ENCODE results near the gene RAP1A.
A peak's percentile ranks its signal among the peaks of the same experiment; 100 is the strongest.
"Not testable (repeated sequence)": the region's sequence is repeated elsewhere in the genome, so short reads cannot be mapped to it uniquely, and the experiment has no call there.

RAP1A gene

GRCh38 chr1:111598544-111598943, 21.0 kb upstream of the RAP1A start:
- DNase-seq (ENCODE audit: low spot score): no peak

DNA sequence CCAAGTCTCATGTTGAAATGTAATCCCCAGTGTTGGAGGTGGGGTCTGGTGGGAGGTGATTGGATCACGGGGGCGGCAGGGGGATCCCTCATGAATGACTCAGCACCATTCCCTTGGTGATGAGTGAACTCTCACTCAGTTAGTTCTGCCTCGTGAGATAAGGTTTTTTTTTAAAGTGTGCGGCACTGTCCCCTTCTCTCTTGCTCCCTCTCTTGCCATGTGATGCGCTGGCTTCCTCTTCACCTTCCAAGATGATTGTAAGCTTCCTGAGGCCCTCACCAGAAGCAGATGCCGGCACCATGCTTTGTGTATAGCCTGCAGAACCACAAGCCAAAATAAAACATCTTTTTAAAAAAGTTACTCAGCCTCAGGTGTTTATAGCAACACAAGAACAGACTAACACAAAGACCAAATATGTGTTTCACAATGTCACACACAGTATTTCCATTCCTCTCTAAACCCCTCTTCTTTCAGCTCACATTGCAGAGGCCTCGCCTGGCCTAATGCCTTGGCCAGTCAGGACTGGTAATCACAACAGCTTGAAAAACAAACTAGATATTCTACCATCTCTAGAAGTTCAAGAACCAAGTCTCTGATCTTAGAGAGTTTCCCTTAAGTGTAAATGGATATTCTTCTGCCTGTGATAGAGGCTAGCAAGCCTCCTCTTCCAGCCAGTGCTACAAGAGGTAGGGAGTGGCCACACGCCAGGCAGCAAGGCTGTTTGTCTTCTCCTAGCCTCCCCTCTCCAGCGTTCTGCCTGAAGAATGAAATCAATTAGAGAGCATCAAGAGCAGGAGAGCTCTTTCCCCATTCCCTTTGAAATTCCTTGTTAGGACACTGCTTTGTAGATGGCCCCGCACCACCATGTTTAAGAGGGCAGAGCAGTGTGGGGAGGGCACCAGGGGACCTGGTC, 19.6 kb upstream of the RAP1A start:
- DNase-seq (ENCODE audit: low spot score): no peak

DNA sequence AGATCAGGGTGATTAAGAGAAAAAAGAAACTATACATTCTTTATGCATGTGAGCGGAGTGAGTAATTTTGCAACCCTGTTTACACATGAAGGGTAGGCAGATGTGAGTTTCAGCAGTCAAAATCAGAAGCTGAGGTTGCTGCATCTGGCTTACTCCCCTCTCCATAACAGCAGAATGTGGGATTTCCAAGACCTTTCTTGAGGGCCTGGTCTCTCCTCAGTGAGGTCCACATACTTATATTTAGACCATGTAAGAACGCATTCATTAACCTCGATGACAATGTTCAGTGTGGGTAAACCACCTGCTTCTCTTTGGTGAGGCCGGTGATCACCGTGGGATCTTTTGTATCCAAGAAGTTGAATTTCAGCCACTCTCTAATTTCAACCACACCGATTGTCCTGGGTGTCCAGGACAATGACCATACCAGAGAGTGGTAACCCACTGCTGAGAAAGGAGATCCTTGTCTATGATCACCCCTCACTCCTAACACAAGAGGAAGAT, 18.7 kb upstream of the RAP1A start:
- DNase-seq (ENCODE audit: low spot score): no peak

- no peak for DNase-seq (ENCODE audit: low spot score)
These were observed 17.3 kb upstream of the RAP1A start for GRCh38 chr1:111602302-111602701.

GRCh38 chr1:111602974-111603373, 16.6 kb upstream of the RAP1A start:
- no peak for DNase-seq (ENCODE audit: low spot score)

DNA sequence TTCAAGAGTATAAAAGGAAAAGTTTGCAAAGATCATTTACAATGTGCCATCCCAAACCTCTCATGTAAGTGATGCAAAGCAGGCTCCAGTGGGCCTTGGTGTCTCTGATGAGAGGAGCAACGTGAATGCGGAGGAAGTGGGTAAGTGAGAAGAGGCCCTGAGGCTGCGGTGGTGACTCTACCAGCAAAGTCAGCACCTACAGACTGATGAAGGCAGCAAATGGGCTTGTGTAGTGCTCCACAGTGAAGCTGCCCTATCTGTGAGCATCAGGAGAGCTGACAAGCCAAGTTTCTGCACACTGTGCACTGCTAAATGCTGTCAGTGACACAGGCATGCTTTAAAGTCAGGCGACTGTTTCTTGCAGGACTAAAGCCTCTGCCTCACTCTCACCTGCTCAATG, 15.6 kb upstream of the RAP1A start:
- DNase-seq (ENCODE audit: low spot score): no peak

- DNase-seq (ENCODE audit: low spot score): peak; percentile 78
These were observed 14.7 kb upstream of the RAP1A start for GRCh38 chr1:111604931-111605330.

DNA sequence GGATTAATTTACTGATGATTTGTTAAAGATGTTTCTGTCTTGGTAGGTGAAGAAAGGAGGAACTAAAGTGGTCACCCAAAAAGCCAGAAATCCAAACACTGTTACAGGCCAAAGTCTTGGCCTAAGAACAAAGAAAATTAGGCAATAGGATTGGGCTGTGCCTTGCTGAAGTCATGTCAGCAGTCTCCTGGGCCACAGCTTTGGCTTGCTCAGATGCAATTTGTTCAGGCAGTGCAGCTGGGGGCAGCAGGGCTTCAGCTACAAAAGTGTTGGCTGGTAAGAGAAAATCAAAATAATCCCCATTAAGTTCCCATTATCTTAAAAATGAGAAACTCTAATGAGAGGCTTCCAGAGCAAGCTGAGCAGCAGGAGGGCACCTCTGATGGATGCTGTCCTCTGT, 14.0 kb upstream of the RAP1A start:
- DNase-seq (ENCODE audit: low spot score): peak; percentile 67

GRCh38 chr1:111606457-111607215, 13.0 kb upstream of the RAP1A start:
- DNase-seq (ENCODE audit: low spot score): not testable (repeated sequence)

GRCh38 chr1:111608528-111608927, 11.1 kb upstream of the RAP1A start:
- not testable (repeated sequence) for DNase-seq (ENCODE audit: low spot score)

DNA sequence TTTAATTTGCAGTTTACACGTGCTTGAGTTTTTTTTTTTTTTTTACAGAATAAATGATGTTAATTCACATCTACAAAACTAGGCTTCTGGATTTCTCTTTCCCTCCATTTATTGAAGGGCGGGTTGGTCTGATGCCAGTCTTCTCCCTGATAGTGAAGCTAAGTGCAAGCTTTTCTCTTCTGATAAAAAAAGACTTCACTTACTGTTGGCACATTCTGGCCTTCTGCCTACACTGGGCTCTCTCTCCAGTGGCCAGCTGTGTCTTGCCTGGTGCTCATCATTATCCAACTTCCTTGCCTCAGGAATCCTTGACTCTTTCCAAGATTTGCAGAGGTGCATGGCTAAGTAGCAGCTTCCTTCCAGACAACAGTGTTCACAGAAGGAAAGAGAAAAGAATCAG, 7.6 kb upstream of the RAP1A start:
- no peak for DNase-seq (ENCODE audit: low spot score)

DNA sequence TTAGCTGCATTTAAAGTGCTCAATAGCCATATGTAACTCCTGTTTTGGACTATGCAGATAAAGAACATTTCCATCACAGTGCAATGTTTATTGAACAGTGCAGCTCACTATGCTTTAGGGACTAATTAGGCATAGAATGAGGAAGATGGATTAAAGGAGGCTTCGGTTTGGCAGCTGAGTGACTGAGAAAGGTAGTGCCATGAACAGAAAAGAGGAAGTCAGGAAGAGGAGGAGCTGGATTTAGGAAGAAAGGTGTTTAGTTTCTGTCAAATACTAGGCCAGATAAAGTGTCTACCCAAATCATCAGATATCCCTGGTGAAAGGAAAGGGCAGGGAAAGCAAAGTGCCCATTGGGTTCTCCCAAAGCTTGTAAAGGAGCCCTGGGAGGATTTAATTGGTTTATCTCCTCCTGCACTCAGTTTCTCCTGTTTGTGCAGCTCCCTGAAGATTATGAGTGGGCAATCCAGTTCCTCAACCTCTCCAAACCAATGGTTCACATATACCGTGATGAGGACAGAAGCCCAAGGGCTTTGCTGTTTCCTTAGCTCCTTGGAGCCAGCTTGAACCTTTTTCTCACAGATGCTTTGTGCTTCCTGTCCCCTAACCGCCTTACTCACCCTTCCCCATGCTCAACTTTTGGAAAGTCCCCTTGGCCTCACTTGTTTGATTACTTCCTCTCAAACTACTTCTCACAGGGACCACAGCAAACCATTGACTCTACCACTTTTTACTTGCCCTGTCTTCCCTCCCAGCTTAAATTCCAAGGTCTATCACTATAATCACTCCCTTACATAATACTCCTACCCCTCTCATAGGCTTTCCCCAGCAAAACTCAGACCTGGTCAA, 3.5 kb upstream of the RAP1A start:
- no peak for DNase-seq (ENCODE audit: low spot score)

DNA sequence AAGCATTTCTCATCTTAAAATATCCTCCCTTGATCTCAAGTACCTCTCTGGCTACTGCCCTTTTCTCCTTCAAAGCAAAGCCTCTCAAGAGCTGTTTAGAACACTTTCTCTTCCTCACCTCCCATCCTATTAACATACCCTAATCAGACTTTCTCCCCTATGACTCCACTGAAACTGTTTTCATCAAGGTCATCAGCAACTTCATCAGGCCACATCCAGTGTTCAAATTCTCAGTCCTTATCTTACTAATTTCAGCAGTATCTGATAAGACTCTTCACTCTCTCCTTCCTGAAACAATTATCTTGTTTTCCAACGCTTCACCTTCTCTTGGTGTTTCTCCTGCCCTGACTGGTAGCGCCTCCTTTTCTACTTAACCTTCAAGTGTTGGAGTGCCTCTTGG, 1.5 kb upstream of the RAP1A start:
- no peak for DNase-seq (ENCODE audit: low spot score)

DNA sequence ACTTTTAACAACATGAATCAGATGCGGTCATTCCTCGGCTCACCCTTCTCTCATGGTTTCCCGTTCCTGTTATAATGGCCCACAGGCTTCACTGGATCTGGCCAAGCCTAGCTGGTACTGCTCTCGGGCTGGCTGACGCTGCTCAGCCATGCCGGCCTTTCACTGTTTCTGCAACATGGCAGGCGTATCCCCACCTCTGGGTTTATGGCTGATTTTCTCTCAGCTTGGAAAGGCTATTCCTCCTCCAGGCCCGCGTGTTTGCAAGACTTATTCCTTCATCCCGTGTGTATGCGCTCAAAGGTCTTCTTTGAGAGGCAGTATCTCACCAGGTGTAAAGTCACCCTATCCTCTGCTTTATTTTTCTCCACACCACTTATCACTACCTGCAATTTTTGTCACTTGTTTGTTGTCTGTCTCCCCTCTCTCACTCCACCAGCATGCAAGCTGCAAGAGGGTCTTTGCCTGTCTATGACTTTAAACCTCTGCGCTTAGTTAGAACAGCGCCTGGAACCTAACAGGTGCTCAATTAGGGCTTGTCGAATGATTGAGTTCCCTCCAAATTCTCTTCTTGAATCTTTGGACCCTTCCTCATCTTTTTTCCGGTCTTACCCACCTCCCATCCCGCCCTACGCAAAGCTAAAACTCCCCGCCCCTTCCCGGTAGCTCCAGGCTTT, 491 bp upstream of the RAP1A start:
- DNase-seq (ENCODE audit: low spot score): no peak

GRCh38 chr1:111620441-111620971, 917 bp downstream of the RAP1A start:
- DNase-seq (ENCODE audit: low spot score): peak; percentile 2

GRCh38 chr1:111621050-111621449, 1.5 kb downstream of the RAP1A start:
- DNase-seq (ENCODE audit: low spot score): no peak

GRCh38 chr1:111622166-111622565, 2.6 kb downstream of the RAP1A start:
- no peak for DNase-seq (ENCODE audit: low spot score)

GRCh38 chr1:111624382-111624781, 4.8 kb downstream of the RAP1A start:
- no peak for DNase-seq (ENCODE audit: low spot score)

GRCh38 chr1:111625276-111625675, 5.7 kb downstream of the RAP1A start:
- DNase-seq (ENCODE audit: low spot score): no peak

DNA sequence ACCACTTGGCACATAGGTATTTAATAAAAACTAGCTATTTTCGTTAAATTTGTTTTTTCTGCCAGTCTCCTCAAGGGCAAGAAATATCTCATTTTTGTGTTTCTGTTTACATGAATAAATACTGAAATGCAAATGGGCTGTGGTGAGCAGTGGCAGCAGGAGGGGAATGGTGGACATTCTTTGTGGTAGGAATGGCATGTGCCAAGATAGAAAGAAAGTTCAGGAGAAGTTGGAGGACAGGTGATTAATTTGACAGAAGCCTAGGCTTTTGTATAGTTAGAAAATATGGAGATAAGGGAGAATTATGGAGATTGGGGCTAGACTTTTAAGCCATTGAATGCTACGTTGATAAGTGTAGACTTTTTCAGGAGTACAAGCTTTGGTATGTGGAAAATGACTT, 8.6 kb downstream of the RAP1A start:
- DNase-seq (ENCODE audit: low spot score): no peak
